Endodermal cell (in vitro differentiated cells): Measurements from ENCODE around the gene FBN3. TPM values are rescaled to one million over a fixed set of nuclear protein-coding genes. Genes with fewer than 3 reads are reported as not detected.
A peak's percentile ranks its signal among the peaks of the same experiment; 100 is the strongest.

ENCODE experiments used
- DNase-seq: peaks from one replicate; pipeline ENCODE4 v3.0.0-alpha.2; 2017
- H3K27ac ChIP-seq: 2 replicates; pipeline ENCODE4 v1.5.1; 2013; ENCODE audit warnings: mild to moderate bottlenecking, low read depth, low read length, moderate library complexity
- H3K27me3 ChIP-seq: 2 replicates; pipeline ENCODE4 v1.6.1; 2013; ENCODE audit warnings: mild to moderate bottlenecking, low read length, moderate library complexity; ENCODE audit not compliant: insufficient read depth, control insufficient read depth, poor library complexity, severe bottlenecking
- H3K36me3 ChIP-seq: 2 replicates; pipeline ENCODE4 v1.7.0; 2013; ENCODE audit warnings: mild to moderate bottlenecking, low read length, moderate library complexity; ENCODE audit not compliant: control insufficient read depth, insufficient read depth
- H3K4me1 ChIP-seq: one replicate; pipeline ENCODE4 v1.7.0; 2013; ENCODE audit warnings: low read length; ENCODE audit not compliant: control insufficient read depth, insufficient read depth
- H3K4me3 ChIP-seq: 2 replicates; pipeline ENCODE4 v1.5.1; 2013; ENCODE audit warnings: mild to moderate bottlenecking, low read length, moderate library complexity
- H3K9ac ChIP-seq: 2 replicates; pipeline ENCODE4 v1.6.1; 2013; ENCODE audit warnings: mild to moderate bottlenecking, low read length, moderate library complexity; ENCODE audit not compliant: poor library complexity, severe bottlenecking; ENCODE audit errors: extremely low read depth
- H3K9me3 ChIP-seq: 2 replicates; pipeline ENCODE4 v1.6.1; 2013; ENCODE audit warnings: mild to moderate bottlenecking, low read length, moderate library complexity; ENCODE audit not compliant: control insufficient read depth
- H3K27ac Mint-ChIP-seq: 2 replicates; pipeline ENCODE4 v1.8.0; 2020; ENCODE audit warnings: mixed read lengths
- H3K27me3 Mint-ChIP-seq: 2 replicates; pipeline ENCODE4 v1.8.0; 2021; ENCODE audit warnings: mild to moderate bottlenecking, mixed read lengths; ENCODE audit not compliant: insufficient read depth
- H3K36me3 Mint-ChIP-seq: 2 replicates; pipeline ENCODE4 v1.8.0; 2020; ENCODE audit warnings: low read depth, mixed read lengths
- H3K4me1 Mint-ChIP-seq: 2 replicates; pipeline ENCODE4 v1.8.0; 2020; ENCODE audit warnings: mixed read lengths
- H3K4me3 Mint-ChIP-seq: 2 replicates; pipeline ENCODE4 v1.8.0; 2020; ENCODE audit warnings: mild to moderate bottlenecking, moderate library complexity, mixed read lengths
- H3K9me3 Mint-ChIP-seq: 2 replicates; pipeline ENCODE4 v1.8.0; 2020; ENCODE audit warnings: mild to moderate bottlenecking, mixed read lengths
- WGBS, 2 experiments: methylation state at CpG; one replicate each; pipeline versions ENCODE4 v1.1.5 to v1.1.7; 2013; ENCODE audit warnings: missing lambda C conversion rate in 2 of 2, mixed read lengths in 1 of 2; ENCODE audit not compliant: insufficient coverage in 1 of 2, insufficient read length in 1 of 2; 5-methylcytosine and 5-hydroxymethylcytosine counted together
- total RNA-seq, 2 donors: library from RNA; stranded (reverse); fragmentation: NEBNext Ultra II Directional in 1 of 2; extraction: Animal tissue kit (Norgen Biotek cat#: 25700) in 1 of 2; gene quantifications; 2 replicates in 1 of 2; 3 replicates in 1 of 2; pipeline ENCODE4 v1.2.1, GENCODE V29; 2021
- TF ChIP-seq, protein P1 (sequence below): fragments of 200-600 bp; sonication (generic); conservative IDR thresholded peaks from 2 replicates; pipeline ENCODE4 v1.5.0; 2021; ENCODE audit warnings: antibody characterized with exemption, mild to moderate bottlenecking

Gene FBN3
- total RNA-seq, 2 donors from 2014 or later, result 105 to 143 TPM

DNA sequence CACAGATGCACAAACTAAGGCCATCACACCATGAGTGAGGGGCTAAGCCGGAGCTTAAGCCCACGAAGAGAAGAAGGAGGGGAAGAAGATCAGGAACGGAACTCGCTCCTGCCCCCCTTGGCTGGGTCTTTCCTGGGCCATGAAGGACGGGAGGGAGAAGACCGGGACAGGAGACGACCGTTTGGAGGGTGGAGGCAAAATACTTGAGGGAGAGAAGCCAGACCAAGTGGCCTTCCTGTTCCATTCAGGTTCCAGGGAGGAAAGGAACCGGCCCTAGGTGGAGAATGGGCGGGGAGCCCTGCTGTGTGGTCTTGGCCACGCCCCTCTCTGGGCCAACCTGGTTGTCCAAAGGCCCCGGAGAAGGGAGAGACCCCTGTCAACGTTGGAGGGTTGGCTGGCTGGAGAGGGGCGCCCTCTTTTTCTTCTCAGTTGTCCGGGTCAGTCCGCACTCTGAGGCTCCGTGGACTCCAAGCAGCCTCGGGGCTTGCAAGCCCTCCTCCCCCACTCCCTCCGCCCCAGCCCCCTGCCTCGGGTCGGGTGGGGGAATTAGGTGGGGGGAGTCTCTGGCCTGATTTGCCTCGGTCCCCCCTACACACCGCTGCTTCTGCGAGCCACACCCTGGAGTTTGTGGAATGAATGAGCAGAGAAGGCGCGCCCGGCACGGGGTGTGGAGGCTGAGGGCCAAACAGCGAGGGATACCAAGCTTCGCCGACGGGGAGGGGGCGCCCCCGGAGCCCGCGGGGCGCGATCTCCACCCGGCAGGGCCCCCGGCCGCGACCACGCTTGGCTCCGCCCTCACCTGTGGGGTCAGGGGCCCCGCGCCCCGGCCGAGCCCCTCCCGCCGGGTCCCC lies 757 bp downstream of the FBN3 start:
- Histone ChIP-seq H3K27ac (peak overlapping the region; percentile 86), H3K9me3 (no peaks in the 10 kb centered on the region), H3K4me1 (no peaks in the 10 kb centered on the region), H3K9ac (peak overlapping the region; percentile 87), H3K36me3 (no peaks in the 10 kb centered on the region), H3K4me3 (peak overlapping the region; percentile 83), H3K27me3 (no peaks in the 10 kb centered on the region)
- WGBS, 2 experiments, result 6 to 29% methylated on average over 9 to 41 of the region's 50 CpGs
- TF ChIP-seq, protein P1, sequence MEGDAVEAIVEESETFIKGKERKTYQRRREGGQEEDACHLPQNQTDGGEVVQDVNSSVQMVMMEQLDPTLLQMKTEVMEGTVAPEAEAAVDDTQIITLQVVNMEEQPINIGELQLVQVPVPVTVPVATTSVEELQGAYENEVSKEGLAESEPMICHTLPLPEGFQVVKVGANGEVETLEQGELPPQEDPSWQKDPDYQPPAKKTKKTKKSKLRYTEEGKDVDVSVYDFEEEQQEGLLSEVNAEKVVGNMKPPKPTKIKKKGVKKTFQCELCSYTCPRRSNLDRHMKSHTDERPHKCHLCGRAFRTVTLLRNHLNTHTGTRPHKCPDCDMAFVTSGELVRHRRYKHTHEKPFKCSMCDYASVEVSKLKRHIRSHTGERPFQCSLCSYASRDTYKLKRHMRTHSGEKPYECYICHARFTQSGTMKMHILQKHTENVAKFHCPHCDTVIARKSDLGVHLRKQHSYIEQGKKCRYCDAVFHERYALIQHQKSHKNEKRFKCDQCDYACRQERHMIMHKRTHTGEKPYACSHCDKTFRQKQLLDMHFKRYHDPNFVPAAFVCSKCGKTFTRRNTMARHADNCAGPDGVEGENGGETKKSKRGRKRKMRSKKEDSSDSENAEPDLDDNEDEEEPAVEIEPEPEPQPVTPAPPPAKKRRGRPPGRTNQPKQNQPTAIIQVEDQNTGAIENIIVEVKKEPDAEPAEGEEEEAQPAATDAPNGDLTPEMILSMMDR, result no peak
- H3K27me3 Mint-ChIP-seq, result peaks cover 3% of the 10 kb centered on the region
- peak overlapping the region; percentile 61 for H3K27ac Mint-ChIP-seq
- no peaks in the 10 kb centered on the region for H3K9me3 Mint-ChIP-seq
- H3K4me1 Mint-ChIP-seq, result peaks cover 16% of the 10 kb centered on the region
- H3K36me3 Mint-ChIP-seq, result peaks cover 14% of the 10 kb centered on the region
- DNase-seq, result peak; percentile 96
- H3K4me3 Mint-ChIP-seq, result peak overlapping the region; percentile 75

DNA sequence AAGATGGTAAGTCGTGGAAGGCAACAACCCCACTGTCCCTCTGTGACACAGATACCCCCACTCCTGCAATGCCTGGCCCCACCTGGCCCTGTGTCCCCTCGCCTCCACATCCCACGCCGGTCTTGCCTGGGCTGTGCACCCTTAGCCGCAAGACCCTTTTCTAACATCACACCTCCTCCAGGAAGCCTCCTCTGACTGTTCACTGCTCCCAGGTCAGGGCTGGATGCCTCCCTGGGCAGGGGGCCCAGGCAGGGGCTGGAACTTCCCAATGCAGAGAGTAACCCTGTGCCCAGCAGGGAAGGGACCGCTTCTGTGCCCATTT lies 1.3 kb downstream of the FBN3 start:
- TF ChIP-seq, protein P1, result no peak
- Mint-ChIP-seq H3K27ac (peak overlapping the region; percentile 61), H3K4me1 (peaks cover 16% of the 10 kb centered on the region), H3K9me3 (no peaks in the 10 kb centered on the region), H3K36me3 (peaks cover 15% of the 10 kb centered on the region), H3K4me3 (peak overlapping the region; percentile 75), H3K27me3 (no peaks in the 10 kb centered on the region)
- 81% methylated on average over 6 of the region's 6 CpGs; no CpG with 5 or more reads in 1 of the 2 experiments for WGBS, 2 experiments
- no peaks in the 10 kb centered on the region for H3K36me3 ChIP-seq
- H3K4me1 ChIP-seq, result no peaks in the 10 kb centered on the region
- peak overlapping the region; percentile 83 for H3K4me3 ChIP-seq
- DNase-seq, result no peak
- H3K9me3 ChIP-seq, result no peaks in the 10 kb centered on the region
- no peak overlapping the region for H3K27ac ChIP-seq
- no peak overlapping the region for H3K9ac ChIP-seq
- no peaks in the 10 kb centered on the region for H3K27me3 ChIP-seq

DNA sequence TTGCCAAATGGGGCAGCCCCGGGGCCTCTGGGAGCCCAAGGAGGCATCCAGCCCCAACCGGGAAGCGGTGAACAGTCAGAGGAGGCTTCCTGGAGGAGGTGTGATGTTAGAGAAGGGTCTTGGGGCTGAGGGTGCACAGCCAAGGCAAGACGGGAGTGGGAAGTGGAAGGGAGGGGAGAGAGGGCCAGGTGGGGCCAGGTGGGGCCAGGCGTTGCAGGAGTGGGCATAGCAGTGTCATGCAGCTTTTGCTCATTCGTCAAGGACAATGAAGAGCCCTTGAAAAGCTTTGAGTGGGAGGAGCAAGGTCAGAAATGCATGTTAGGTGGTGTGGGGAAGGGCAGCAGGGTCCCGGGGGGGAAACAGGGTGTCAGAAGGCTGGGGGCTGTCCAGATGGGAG lies 1.8 kb downstream of the FBN3 start:
- H3K4me1 ChIP-seq, result no peaks in the 10 kb centered on the region
- H3K36me3 ChIP-seq, result no peaks in the 10 kb centered on the region
- DNase-seq, result no peak
- H3K9me3 Mint-ChIP-seq, result no peaks in the 10 kb centered on the region
- peaks cover 19% of the 10 kb centered on the region for H3K36me3 Mint-ChIP-seq
- no peaks in the 10 kb centered on the region for H3K27me3 ChIP-seq
- no peak overlapping the region for H3K27ac Mint-ChIP-seq
- peak overlapping the region; percentile 75 for H3K4me3 Mint-ChIP-seq
- no peaks in the 10 kb centered on the region for H3K27me3 Mint-ChIP-seq
- TF ChIP-seq, protein P1, result no peak
- H3K27ac ChIP-seq, result no peak overlapping the region
- WGBS, 2 experiments, result 77 to 87% methylated on average over 7 of the region's 7 CpGs
- no peak overlapping the region for H3K9ac ChIP-seq
- peak overlapping the region; percentile 83 for H3K4me3 ChIP-seq
- peaks cover 16% of the 10 kb centered on the region for H3K4me1 Mint-ChIP-seq
- no peaks in the 10 kb centered on the region for H3K9me3 ChIP-seq
